HepG2 (cell line): Measurements from ENCODE around the gene RHOBTB3. TPM values are rescaled to one million over a fixed set of nuclear protein-coding genes. Genes with fewer than 3 reads are reported as not detected.

Experiments
- ATAC-seq: fragments of 200-7000 bp; cut with Tn5 transposase; 3 replicates; pipeline ENCODE4 v1.9.1; 2020; ENCODE audit warnings: mild to moderate bottlenecking, moderate library complexity
- BruUV-seq: library from RNA; stranded (reverse); fragments of 400-500 nt; replicated peaks from 2 replicates; lab custom pipeline; 2021; lab: Mats Ljungman, UMichigan
- CTCF ChIA-PET: fragments of 300-600 bp; formaldehyde crosslinking; extraction: SDS; loops from one replicate; lab custom pipeline; 2021; ENCODE audit warnings: low total read pairs, inconsistent platforms, low intra/inter-chr PET ratio; lab: Yijun Ruan, JAX
- POLR2A ChIA-PET: fragments of 350-600 bp; sonication (Branson Sonifier 250); formaldehyde crosslinking; loops from one replicate; lab custom pipeline; 2020; ENCODE audit warnings: antibody characterized with exemption, inconsistent platforms; lab: Yijun Ruan, JAX
- DNase-seq: peaks from one replicate; pipeline ENCODE4 v3.0.0-alpha.2; 2015; ENCODE audit warnings: low spot score
- FAIRE-seq: peaks from 3 replicates; lab custom pipeline; 2011; peaks lifted over from hg19 to GRCh38; lab: Jason Lieb, UNC
- H2AFZ ChIP-seq: one replicate; pipeline ENCODE4 v1.6.1; 2011; ENCODE audit warnings: low read length, inconsistent platforms
- H3K27ac ChIP-seq: fragments of 300-600 bp; 3 replicates; pipeline ENCODE4 v1.8.0; 2011; ENCODE audit warnings: mixed run types, mild to moderate bottlenecking, mixed read lengths, low read length, inconsistent platforms; ENCODE audit not compliant: insufficient read depth; ENCODE audit errors: extremely low read length
- H3K27me3 ChIP-seq, 2 experiments: fragments of 200-600 bp in 1 of 2; 2 replicates in 1 of 2; 3 replicates in 1 of 2; pipeline versions ENCODE4 v1.6.0 to v1.8.0; 2011; ENCODE audit warnings: low read length in 2 of 2, mild to moderate bottlenecking in 2 of 2, moderate library complexity in 2 of 2, inconsistent platforms in 1 of 2; ENCODE audit not compliant: insufficient read depth in 2 of 2, control insufficient read depth in 1 of 2
- H3K36me3 ChIP-seq, 2 experiments: fragments of 200-600 bp in 1 of 2; replicated peaks in 1 of 2; 2 replicates in 1 of 2; 3 replicates in 1 of 2; pipeline versions ENCODE4 v1.5.1 to v1.8.0; 2011; ENCODE audit warnings: low read length in 2 of 2, inconsistent platforms in 1 of 2; ENCODE audit not compliant: insufficient read depth in 2 of 2, control insufficient read depth in 1 of 2
- H3K4me1 ChIP-seq: 2 replicates; pipeline ENCODE4 v1.5.1; 2012; ENCODE audit warnings: low read length, inconsistent platforms; ENCODE audit not compliant: insufficient read depth
- H3K4me2 ChIP-seq: 2 replicates; pipeline ENCODE4 v1.6.0; 2011; ENCODE audit warnings: low read depth, low read length, inconsistent platforms
- H3K4me3 ChIP-seq, 3 experiments: fragments of 200-600 bp in 1 of 3; sonication (generic), shearing (Covaris generic) in 1 of 3; replicated peaks in 1 of 3; 2 replicates each; pipeline ENCODE4 v1.5.1; 2011 to 2016; ENCODE audit warnings: low read length in 3 of 3, inconsistent platforms in 2 of 3, low read depth in 2 of 3, mild to moderate bottlenecking in 2 of 3, control low read depth in 1 of 3, mixed read lengths in 1 of 3; ENCODE audit not compliant: insufficient read depth in 1 of 3
- H3K79me2 ChIP-seq: one replicate; pipeline ENCODE4 v1.6.1; 2011; ENCODE audit warnings: low read length, inconsistent platforms; ENCODE audit not compliant: insufficient read depth
- H3K9ac ChIP-seq: 2 replicates; pipeline ENCODE4 v1.6.0; 2011; ENCODE audit warnings: mild to moderate bottlenecking, low read depth, low read length, inconsistent platforms; ENCODE audit not compliant: insufficient read depth
- H3K9me3 ChIP-seq: 2 replicates; pipeline ENCODE4 v1.5.1; 2012; ENCODE audit warnings: mild to moderate bottlenecking, low read length
- H4K20me1 ChIP-seq: 2 replicates; pipeline ENCODE4 v1.6.0; 2011; ENCODE audit warnings: inconsistent platforms, mild to moderate bottlenecking, low read length, moderate library complexity; ENCODE audit not compliant: insufficient read depth
- IRX3 ChIP-seq: sonication (generic); formaldehyde crosslinking; IDR thresholded peaks from 2 replicates; pipeline ENCODE4 v1.8.1; 2023; ENCODE audit warnings: mild to moderate bottlenecking, low read depth, missing genetic modification reagents, borderline replicate concordance
- MAF1 ChIP-seq: sonication (generic); formaldehyde crosslinking; IDR thresholded peaks from 2 replicates; pipeline ENCODE4 v1.5.0; 2020; ENCODE audit warnings: missing genetic modification reagents, borderline replicate concordance
- RERE ChIP-seq: IDR thresholded peaks from 2 replicates; pipeline ENCODE4 v1.6.1; 2016; ENCODE audit warnings: low read depth, missing genetic modification reagents, missing compliant biosample characterization
- ZC3H4 ChIP-seq: sonication (generic); formaldehyde crosslinking; IDR thresholded peaks from 2 replicates; pipeline ENCODE4 v1.4.0; 2020; ENCODE audit warnings: missing genetic modification reagents, borderline replicate concordance
- ZFP62 ChIP-seq: sonication (generic); formaldehyde crosslinking; IDR thresholded peaks from 2 replicates; pipeline ENCODE4 v1.4.0; 2020; ENCODE audit warnings: missing genetic modification reagents
- ZNF577 ChIP-seq: sonication (generic); formaldehyde crosslinking; IDR thresholded peaks from 2 replicates; pipeline ENCODE4 v1.4.0; 2020; ENCODE audit warnings: mild to moderate bottlenecking, low read depth, missing genetic modification reagents, borderline replicate concordance
- whole genome bisulfite sequencing: methylation state at CpG from one replicate; pipeline ENCODE4 v1.1.6; 2017; ENCODE audit warnings: low lambda C conversion rate; 5-methylcytosine and 5-hydroxymethylcytosine counted together
- in situ Hi-C: cut with HindIII; loops from 2 replicates; pipeline ENCODE4 v1.10.0; 2017; ENCODE audit warnings: low pct_unique_long_range_greater_than_20kb; ENCODE audit not compliant: extremely low pct_ligation_motif_present
- intact Hi-C: fragments of 100-400 bp; cut with micrococcal nuclease; formaldehyde crosslinking; loops from one replicate; pipeline ENCODE4 v1.10.0; 2022; ENCODE audit not compliant: unreplicated experiment
- polyA plus RNA-seq, 8 experiments: library from polyadenylated mRNA; depleted of rRNA in 3 of 8; stranded (reverse) in 7 of 8; unstranded in 1 of 8; fragments of >200 nt; fragmentation: Illumina TruSeq in 4 of 8; extraction: Trizol in 4 of 8; gene quantifications; 2 replicates each; pipeline versions ENCODE4 v1.2.1 to v1.2.3, GENCODE V29; 2011 to 2016; ENCODE audit warnings: low read depth in 4 of 8, missing spikeins in 1 of 8, mixed read lengths in 1 of 8; ENCODE audit not compliant: insufficient read depth in 1 of 8
- total RNA-seq, 5 experiments: library from RNA; depleted of rRNA; stranded (reverse); fragments of >200 nt; fragmentation: Illumina TruSeq; extraction: Trizol; gene quantifications; 2 replicates each; pipeline ENCODE4 v1.2.3, GENCODE V29; 2016; ENCODE audit warnings: low read depth in 1 of 5

RHOBTB3 gene
- total and polyA plus RNA-seq, 2 of the 13 experiments (the other 11 are each of a cell fraction or from before 2014, with no cell fraction given), result 31.6 to 35.4 TPM

DNA sequence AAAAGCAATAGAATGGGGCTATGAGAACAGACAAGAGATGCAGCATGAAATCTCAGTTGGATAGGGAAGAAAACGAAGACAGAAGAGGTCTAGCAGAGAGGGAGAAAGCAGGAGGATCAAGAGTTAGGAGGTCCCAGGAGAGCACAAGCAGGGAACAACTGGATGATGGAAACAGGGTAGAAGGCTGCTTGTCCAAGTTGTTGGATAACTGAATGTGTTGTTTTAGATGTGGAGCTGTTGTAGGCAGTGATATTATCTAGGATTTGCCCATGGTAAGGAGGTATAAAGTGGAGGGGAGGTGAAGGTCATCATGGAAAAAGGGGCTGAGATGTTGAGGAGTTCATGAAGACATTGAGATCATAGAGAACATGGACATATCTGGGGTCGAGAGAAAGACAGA is 12.4 kb upstream of the RHOBTB3 start:
- CTCF ChIA-PET, result no interaction called here

More for the DNA sequence above, 12.4 kb upstream of the RHOBTB3 start:
- H3K9ac ChIP-seq, result no peak overlapping the region
- intact Hi-C loops (no loop called here), in situ Hi-C loops (no loop called here)
- POLR2A ChIA-PET, result no interaction called here
- ATAC-seq, result no peak
- no peak overlapping the region for H3K4me2 ChIP-seq
- peaks cover 10% of the 10 kb centered on the region for H3K4me1 ChIP-seq
- BruUV-seq, result no TSS peak
- H2AFZ ChIP-seq, result no peak overlapping the region
- no peaks in the 10 kb centered on the region for H4K20me1 ChIP-seq
- 8% methylated on average over 2 of the region's 2 CpGs for WGBS
- no peaks in the 10 kb centered on the region for H3K79me2 ChIP-seq
- FAIRE-seq, result no peak
- peaks cover 0 to 10% of the 10 kb centered on the region in 2 experiments; a peak in 3 of 5 replicates for H3K27me3 ChIP-seq
- DNase-seq, result no peak
- no peak overlapping the region for H3K4me3 ChIP-seq
- H3K36me3 ChIP-seq, result no peaks in the 10 kb centered on the region
- H3K27ac ChIP-seq, result no peak overlapping the region
- no peak for TF ChIP-seq MAF1 (CRISPR knock-in tag)
- no peak for TF ChIP-seq ZFP62
- no peak for TF ChIP-seq IRX3 (CRISPR knock-in tag)
- TF ChIP-seq RERE (CRISPR knock-in tag), result no peak
- TF ChIP-seq ZC3H4, result no peak
- no peak for TF ChIP-seq ZNF577
- H3K9me3 ChIP-seq, result no peaks in the 10 kb centered on the region
